Measurements from ENCODE around the gene OR9G1.
"Not testable (repeated sequence)": the region's sequence is repeated elsewhere in the genome, so short reads cannot be mapped to it uniquely, and the experiment has no call there.

Gene OR9G1, protein sequence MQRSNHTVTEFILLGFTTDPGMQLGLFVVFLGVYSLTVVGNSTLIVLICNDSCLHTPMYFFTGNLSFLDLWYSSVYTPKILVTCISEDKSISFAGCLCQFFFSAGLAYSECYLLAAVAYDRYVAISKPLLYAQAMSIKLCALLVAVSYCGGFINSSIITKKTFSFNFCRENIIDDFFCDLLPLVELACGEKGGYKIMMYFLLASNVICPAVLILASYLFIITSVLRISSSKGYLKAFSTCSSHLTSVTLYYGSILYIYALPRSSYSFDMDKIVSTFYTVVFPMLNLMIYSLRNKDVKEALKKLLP

DNA sequence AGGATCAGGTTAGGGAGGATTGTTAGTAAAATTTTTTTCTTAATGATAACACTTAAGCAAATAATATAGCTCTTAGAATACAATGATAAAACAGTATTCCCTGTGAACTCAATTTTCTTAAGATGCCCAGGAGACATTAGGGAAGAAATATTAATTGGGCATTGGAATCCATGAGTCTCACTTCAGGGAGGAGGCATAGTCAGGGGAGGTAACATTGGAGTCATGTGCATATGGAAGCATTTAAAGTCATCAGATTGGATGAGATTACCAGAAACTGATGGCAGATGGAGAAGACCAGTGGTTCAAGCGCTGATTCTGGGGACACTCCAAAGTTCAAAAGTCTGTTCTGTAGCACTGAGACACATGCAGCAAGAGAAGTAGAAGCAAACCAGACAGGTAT, at the start of gene OR9G1:
OR9G1 (plus strand) TSS at position 301 of the 400 bp plus-strand sequence. CDS start 1,293 bp downstream, outside the sequence.
- DNase-seq: no peak

DNA sequence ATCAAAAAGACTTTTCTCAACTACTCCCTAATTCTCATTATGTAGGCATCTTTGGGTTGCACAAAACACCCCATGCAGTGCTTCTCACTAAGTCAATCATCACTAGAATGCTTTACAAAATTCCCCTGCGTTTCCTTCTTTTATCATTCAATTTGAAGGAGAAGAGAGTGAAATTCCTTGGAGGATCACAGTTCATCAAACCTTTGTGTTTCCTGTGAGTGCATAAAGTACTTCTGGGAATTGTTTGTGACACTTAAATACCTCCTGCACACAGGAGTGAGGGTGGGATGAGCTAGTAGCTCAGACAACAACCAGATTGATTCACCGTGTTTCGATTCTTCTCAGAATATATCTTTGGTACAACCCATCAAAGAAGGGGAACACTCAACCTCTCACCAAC, 39.1 kb upstream of the OR9G1 start:
- DNase-seq: no peak

DNA sequence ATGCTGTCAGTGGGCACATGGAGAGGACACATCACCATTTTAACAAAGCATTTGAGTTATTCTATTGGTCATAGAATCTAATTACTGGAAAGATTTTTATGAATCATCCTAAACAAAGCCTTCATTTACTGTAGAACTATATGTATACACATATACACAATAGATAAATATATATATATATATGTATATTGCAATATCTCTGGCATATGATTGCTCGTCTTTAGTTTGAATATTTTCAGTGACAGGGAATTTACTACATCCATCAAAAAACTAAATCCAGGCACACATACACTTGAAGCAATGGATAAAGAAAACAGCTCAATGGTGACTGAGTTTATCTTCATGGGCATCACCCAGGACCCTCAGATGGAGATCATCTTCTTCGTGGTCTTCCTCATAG, 35.5 kb upstream of the OR9G1 start, which contains the start of gene OR5AR1:
OR5AR1 (plus strand) TSS at position 301 of the 400 bp plus-strand sequence; CDS start at position 301, 0 bp downstream.
- DNase-seq: no peak

DNA sequence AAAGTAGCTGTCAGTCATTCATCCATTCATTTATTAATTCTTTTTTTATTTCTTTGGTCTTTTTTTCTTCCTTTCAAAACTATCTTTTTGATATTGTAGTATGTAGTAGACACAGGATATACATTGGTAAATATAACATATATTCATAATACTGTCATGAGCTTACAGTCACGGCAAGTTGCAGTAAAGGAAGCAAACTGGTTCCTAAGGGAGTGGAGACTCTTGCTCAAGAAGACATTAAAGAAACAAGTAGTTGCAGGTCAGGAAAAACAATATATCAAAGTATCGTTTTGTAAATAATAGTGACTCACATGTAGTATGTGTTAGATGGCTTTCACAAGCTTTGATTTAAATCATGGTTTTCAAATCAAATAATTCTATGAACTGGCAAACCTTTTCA, 27.9 kb upstream of the OR9G1 start:
- DNase-seq: no peak

DNA sequence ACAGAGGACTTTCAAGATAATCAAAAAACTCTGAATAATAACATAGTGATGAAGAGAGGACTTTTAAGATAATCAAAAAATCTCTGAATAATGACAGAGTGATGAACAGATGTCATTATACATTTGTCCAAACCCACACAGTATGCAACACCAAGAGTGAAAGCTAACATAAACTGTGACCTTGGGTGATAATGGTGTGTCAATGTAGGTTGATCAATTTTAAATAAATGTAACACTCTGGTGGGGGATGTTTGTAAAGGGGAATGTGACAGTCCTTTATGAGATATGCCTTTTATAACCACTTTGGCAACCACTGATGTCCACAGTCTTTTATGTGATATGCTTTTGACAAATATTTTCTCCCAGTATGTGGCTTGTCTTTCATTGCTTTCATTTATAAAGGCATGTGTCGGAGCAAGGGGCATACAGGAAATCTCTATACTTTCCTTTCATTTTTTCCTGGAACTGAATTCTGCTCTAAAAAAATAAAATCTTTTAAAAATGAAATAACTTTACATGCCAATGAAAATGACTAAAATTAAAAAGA, 10.3 kb upstream of the OR9G1 start:
- DNase-seq: no peak

DNA sequence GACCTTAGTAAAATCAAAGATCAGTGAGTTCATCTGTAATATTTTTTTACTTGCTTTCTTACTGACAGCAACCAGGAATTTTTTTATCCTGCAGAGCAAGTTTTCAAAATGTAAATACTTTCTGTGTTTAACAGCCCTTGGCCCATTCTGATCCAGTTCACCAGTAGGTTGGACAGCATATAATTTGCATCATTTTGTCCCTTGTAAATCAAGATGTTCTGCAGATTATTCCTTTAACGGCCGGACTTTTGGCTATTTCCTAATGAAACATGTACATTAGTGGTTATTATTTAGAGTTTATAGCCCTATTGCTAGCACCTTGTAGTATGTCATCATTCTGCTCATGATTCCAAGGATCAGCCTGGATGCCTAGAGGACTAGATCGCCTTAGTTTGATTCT, 7.7 kb upstream of the OR9G1 start:
- not testable (repeated sequence) for DNase-seq

DNA sequence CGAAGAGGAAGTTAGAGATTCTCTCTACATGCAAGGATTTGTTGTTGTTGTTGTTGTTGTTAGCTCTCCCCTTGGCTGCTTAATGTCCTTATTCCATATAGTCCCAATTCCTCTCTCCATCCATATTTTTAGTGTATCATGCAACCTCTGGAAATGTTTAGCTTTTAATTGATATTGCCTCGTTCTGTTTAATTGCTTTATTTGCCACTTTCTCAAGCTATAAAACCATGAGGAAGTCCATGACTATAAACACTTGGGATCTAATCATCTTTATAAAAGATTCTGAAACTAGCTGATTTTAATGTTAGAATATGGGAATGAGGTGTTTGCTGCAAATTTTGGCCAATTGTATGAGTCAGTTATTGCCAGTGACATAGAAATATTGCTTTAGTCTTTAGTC, 5.5 kb upstream of the OR9G1 start:
- DNase-seq: no peak

DNA sequence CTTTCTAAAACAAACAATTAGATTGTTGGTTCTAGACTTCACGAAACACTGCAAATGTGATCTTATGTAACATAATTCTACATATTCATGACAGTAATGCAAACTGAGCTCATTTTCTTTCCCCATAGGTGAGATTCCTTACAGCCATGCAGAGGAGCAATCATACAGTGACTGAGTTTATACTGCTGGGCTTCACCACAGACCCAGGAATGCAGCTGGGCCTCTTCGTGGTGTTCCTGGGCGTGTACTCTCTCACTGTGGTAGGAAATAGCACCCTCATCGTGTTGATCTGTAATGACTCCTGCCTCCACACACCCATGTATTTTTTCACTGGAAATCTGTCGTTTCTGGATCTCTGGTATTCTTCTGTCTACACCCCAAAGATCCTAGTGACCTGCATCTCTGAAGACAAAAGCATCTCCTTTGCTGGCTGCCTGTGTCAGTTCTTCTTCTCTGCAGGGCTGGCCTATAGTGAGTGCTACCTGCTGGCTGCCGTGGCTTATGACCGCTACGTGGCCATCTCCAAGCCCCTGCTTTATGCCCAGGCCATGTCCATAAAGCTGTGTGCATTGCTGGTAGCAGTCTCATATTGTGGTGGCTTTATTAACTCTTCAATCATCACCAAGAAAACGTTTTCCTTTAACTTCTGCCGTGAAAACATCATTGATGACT, 1.5 kb downstream of the OR9G1 start:
- DNase-seq: no peak

DNA sequence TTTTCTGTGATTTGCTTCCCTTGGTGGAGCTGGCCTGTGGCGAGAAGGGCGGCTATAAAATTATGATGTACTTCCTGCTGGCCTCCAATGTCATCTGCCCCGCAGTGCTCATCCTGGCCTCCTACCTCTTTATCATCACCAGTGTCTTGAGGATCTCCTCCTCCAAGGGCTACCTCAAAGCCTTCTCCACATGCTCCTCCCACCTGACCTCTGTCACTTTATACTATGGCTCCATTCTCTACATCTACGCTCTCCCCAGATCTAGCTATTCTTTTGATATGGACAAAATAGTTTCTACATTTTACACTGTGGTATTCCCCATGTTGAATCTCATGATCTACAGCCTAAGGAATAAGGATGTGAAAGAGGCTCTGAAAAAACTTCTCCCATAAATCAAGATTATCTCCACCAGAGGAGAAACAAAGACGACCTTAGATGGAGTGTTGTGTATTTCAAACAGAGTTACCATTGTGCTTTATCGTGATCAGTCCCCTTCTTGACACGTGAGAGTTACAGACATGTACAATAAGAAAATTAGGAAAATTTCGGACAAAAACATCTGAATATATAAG, 2.1 kb downstream of the OR9G1 start:
- no peak for DNase-seq

DNA sequence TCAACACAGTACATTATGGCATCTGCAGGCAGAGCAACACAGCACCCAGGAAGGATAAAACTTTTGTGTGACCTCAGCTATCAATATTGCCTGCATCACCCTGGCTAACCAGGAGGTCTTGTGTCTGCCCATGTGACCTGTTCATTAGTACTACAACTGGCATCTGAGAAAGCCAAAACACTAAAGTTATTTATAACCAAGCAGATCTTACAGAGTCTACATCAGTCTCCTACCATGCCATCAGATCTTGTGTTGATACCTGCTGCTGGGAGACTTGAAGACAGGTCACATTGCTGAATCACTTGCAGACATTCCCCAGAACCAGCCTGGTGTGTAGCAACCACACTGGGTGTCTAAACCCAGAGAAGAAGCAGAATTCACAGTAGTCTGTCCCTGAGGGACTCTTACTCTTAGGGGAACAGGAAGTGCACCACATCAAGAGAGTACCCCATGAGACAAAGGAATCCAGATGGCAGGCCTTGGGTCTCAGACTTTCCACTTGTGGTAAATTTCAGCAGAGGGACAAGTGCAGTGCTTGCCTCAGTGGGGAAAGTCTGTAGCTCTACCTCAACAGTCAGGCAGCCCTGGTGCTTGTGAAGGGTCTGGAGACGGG, 7.0 kb downstream of the OR9G1 start:
- no peak for DNase-seq

DNA sequence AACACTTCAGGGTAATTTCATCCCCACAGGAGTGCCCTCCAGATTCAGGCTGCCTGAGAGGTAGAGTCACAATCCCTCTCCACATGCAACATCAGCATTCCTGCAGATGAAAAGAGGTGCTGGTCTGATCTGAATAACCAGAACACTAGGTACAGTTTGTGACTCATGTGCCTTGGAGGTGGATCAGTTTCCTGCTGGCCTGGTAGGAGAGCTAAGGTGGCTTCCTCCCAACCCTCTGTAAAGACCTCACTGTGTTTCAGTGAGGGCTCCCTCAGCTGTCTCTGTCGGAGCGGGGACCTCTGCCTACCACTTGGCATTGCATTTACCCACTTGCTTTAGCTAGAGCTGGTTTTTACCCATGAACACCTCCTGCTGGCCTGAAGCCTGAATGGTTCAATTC, 7.6 kb downstream of the OR9G1 start:
- no peak for DNase-seq

DNA sequence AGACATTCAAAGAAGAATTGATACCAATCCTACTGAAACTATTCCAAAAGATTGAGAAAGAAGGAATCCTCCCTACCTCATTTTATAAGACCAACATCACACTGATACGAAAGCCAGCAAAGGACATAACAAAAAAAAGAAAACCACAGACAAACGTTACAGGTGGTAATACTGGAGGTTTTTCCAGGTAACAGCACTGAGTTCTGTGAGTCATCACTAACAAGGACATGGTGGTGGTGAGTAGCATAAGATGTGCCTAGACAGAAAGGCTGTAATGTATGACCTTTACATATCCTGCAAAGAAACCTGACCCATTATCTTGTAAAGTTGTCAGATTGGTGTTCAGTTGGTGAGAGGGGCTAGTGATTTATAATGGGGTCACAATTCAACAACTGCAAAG, 15.3 kb downstream of the OR9G1 start:
- no peak for DNase-seq

DNA sequence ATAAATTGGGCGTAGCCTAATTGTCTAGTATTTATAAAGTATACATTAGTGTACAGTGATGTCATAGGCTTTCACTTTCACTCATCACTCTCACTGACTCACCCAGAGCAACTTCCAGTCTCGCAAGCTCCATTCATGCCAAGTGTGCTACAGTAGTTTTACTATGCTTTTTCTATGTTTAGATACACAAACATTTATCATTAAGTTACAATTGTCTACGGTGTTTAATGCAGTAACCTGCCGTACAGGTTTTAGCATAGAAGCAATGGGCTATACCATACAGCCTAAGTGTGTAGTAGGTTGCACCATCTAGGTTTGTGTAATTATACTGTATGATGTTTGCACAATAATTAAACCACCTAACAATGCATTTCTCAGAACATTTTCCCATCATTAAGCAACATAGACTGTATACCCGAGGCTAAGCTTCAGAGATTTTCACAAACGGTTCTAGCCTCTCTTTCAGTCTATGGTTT, 17.5 kb downstream of the OR9G1 start:
- no peak for DNase-seq

DNA sequence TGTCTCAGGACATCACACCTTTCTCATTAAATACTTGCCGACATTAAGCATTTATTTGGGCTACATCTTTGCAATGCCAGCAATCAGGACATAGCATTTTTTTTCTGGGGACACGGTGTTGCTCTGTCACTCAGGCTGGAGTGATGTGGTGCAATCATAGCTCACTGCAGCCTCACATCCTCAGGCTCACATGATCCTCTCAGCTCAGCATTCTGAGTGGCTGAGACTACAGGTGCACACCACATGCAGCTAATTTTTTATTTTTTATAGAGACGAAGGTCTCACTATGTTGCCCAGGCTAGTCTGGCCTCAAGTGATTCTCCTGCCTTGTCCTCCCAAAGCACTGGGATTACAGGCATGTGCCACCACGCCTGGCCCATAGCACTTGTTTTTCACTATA, 21.6 kb downstream of the OR9G1 start:
- DNase-seq: no peak

DNA sequence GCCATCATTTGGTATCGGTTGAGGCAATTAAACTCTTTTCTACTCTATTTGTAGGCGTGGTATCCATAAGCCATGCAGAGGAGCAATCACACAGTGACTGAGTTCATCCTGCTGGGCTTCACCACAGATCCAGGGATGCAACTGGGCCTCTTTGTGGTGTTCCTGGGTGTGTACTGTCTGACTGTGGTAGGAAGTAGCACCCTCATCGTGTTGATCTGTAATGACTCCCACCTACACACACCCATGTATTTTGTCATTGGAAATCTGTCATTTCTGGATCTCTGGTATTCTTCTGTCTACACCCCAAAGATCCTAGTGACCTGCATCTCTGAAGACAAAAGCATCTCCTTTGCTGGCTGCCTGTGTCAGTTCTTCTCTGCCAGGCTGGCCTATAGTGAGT, 41.2 kb downstream of the OR9G1 start:
- no peak for DNase-seq

DNA sequence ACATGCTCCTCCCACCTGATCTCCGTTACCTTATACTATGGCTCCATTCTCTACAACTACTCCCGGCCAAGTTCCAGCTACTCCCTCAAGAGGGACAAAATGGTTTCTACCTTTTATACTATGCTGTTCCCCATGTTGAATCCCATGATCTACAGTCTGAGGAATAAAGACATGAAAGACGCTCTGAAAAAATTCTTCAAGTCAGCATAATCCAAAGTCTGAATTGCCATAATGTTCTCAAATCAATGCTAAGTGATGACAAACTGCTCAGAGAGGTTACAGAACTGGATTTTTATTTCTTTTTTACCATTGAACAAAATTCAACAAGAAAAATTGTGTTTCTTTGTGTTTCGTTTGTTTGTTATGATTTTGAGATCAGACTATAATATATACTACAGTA, 42.0 kb downstream of the OR9G1 start:
- DNase-seq: no peak

DNA sequence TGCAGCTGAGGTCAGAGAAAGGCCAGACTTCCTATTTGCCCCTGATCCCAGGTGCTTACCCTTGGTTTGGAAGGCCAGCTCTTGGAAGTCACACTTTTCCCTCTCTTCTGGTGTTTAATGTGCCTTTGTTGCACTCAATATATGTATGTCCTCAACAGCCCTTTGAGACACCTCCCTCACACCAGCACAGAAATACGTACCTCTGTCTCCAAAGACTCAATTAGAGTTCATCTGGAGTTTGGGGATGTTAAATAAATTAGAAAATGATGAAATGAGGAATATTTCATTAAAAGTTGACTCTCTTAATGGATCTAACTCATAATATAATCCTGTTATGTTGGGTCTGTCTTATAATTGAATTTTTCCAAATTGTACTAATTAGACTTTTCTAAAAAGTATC, 49.7 kb downstream of the OR9G1 start, which contains the start of gene OR9G4:
OR9G4 (minus strand) TSS at position 101 of the 400 bp plus-strand sequence. CDS start 4,931 bp downstream, outside the sequence.
- no peak for DNase-seq

DNA sequence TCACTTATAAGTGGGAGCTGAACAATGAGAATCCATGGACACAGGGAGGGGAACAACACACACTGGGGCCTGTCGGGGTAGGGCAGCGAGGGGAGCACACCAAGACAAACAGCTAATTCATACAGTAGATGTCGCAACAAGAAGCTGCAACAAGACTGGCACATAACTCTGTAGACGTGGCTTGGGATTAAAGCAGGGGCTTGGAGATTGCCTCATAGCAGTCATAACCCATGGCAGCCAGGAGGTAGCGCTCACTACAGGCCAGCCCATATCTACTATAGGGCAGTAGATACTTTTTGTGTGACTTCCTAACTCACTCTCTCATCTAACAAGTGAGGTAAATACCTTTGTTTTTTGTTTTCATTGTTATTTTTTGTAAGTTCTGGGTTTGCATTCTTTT, 51.3 kb downstream of the OR9G1 start:
- DNase-seq: no peak

DNA sequence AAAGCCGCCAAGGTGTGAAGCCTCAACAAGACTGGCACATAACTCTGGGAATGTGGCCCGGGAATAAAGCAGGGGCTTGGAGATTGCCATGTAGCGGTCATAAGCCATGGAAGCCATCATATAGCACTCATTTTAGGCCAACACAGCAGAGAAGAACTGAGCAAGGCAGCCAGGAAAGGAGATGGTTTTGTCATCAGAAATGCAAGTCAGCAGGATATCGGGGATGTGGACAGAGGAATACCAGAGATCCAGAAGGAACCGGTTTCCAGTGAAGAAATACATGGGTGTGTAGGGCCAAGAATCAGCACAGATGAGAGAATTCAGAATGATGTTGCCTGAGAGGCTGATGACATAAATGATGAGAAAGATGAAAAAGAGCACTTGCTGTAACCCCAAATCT, 52.6 kb downstream of the OR9G1 start:
- DNase-seq: no peak
